Embryonic facial prominence (tissue), 1 donor: ENCODE measurements around the gene THOC6.

Experiments used
- DNase-seq: peaks from one replicate; pipeline ENCODE4 v3.0.0-alpha.2; 2016; ENCODE audit errors: extremely low spot score

THOC6 gene

GRCh38 chr16:3023669-3024478, at the start of gene THOC6, which contains the start of gene HCFC1R1:
Gene THOC6 (plus strand): TSS chr16:3024035. CDS start chr16:3024327, 292 bp downstream.
Gene HCFC1R1 (minus strand): TSS chr16:3023942. CDS start chr16:3023941, 1 bp downstream.
- peak; percentile 91 for DNase-seq

- DNase-seq: no peak
These were observed 49.3 kb upstream of the THOC6 start for GRCh38 chr16:2974319-2975056.

DNA sequence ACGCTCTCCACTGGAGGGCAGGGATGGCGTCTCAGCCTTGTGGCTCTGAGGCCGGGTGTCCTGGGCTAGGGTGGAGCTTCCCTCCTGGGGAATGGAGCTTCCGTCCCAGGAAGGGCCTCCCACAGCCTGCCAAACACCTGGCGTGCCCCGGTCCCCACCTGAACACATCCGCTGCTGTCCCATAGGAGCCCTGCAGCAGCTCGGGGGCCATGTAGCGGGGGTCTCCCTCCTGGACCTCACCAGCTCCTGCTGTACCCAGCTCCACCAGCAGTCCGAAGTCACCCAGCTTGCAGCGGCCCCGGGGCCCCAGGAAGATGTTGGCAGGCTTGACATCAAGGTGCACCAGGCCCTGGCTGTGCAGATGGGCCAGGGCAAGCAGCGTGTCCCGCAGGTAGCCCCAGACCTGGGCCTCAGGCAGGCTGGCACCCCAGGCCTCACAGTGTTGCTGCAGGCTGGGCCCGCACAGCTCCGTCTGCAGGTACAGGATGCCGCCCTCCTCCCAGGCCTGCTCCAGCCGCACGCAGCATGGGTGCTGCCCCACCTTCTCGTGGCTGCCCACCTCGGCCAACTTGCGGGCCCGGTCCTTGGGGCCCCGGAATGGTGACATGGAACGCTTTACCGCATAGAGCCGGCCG, 48.6 kb upstream of the THOC6 start:
- no peak for DNase-seq

DNA sequence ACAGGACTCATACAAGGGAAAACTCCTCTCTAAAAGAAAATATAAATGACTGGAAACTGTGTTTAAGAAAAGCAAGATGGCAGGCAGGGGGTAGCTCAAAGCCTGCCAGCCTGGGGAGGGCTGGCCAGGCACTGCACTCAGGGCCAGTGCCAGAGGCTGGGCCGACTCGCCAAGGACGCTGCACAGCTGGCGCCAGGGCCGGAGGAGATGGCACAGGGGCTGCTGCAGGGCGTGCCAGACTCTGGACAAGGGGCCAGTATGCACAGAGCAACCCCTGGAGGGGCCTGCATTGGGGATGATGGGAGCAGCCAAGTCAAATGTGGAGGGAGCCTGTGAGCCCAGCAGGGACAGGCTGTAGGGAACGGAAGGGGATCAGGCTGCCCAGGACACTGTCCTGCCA, 47.6 kb upstream of the THOC6 start:
- DNase-seq: no peak

- DNase-seq: no peak
These were observed 47.2 kb upstream of the THOC6 start for GRCh38 chr16:2976673-2977072.

DNA sequence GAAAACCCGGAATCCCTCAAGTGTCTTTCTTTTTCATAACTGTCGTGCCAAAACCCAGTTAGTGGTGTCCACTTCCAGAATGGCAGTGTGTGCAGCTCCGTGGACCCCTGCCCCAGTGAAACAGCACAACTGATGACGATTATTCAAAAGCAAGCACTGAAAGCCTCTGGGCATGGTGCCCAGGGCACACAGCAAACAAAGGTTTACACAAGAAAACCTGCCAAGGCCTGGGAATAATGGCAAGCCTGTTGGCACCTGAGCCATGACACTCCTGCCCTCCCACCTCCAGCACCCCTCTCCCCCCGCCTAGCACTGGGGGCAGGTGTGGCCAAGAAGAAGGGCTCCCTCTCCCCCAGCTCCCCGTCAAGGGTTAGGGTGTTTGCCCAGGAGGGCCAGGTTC, 46.4 kb upstream of the THOC6 start:
- no peak for DNase-seq

DNA sequence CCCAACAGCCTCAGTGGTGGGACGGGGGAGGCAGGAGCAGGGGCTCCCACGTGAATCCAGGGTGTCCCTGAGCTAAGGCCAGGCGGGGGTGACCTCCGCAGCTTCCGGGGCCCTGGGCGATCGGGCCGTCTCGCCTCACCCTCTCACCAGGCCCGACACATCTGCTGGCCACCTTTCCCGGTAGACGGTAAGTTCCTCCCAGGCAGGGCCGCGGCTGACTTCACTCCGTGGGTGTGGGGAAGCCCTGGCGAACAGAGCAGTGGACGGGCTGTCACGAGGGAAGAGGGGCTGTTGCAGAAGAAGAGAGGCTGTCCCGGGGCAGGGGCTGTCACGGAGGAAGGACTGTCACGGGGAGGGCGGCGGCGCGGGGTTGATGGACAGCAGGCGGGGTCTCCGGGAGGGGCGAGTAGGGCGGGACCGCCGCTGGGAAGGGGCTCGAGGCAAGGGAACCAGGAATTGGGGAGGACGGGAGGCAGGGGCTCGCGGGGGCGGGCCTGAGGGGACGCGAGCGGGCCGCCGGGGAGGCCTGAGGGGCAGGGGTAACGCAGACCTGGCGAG, 44.1 kb upstream of the THOC6 start:
- DNase-seq: no peak

- DNase-seq: peak; percentile 77
These were observed 43.3 kb upstream of the THOC6 start, which contains the start of gene PKMYT1 for GRCh38 chr16:2980227-2981176. Gene PKMYT1 (minus strand): TSS chr16:2980446. CDS start chr16:2979657, 789 bp downstream.

GRCh38 chr16:2981177-2981898, 42.5 kb upstream of the THOC6 start:
- no peak for DNase-seq

- no peak for DNase-seq
These were observed 42.0 kb upstream of the THOC6 start for GRCh38 chr16:2981899-2982250.

DNA sequence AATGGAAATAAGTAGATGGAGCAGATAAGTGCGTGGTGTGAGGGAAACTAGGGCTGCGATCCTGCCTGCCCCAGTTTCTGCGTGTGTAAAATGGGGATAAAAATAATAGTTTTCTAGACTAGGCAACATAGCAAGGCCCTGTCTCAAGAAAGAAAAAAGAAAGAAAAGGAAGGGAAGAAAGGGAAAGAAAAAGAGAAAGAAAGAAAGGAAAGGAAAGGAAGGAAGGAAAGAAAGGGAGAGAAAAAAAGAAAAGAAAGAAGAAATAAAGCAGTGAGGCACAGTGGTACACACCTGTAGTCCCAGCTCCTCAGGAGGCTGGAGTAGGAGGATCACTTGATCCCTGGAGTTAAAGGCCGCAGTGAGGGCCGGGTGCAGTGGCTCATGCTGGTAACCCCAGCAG, 41.4 kb upstream of the THOC6 start:
- no peak for DNase-seq

DNA sequence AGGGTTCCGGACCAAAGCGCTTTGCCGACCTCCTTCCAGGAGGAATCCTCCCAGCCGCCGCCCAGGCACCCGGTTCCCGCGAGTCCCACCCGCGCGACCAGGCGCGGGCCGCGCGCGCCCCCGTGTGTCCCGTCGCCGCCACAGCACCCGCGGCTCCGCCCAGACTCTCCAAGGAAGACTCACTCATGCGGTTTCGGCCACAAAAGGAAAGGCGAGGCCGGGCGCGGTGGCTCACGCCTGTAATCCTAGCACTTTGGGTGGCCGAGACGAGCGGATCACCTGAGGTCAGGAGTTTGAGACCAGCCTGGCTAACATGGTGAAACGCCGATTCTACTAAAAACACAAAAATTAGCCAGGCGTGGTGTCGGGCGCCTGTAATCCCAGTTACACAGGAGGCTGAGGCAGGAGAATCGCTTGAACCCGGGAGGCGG, 40.1 kb upstream of the THOC6 start:
- DNase-seq: peak; percentile 32

DNA sequence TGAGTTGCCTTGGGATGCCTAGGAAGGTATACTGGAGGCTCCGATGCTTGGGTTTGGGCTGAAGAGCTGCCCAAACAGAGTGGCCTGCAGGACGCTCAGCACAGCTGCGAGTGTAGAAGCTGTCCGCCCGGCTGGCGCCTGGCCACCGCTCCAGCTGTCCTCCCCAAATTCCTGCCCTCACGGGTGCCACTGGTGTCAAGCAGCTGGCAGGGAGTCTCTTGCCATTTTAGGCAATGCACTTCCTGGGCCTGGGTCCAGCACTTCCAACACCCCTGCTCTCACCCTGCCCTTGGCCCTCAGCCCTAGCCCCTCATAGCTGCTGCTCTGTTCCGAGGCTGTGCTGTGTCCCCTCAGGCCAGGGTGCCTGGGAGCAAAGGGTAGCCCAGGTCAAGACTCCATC, 38.4 kb upstream of the THOC6 start:
- no peak for DNase-seq

GRCh38 chr16:2985893-2986355, 37.9 kb upstream of the THOC6 start:
- DNase-seq: no peak

DNA sequence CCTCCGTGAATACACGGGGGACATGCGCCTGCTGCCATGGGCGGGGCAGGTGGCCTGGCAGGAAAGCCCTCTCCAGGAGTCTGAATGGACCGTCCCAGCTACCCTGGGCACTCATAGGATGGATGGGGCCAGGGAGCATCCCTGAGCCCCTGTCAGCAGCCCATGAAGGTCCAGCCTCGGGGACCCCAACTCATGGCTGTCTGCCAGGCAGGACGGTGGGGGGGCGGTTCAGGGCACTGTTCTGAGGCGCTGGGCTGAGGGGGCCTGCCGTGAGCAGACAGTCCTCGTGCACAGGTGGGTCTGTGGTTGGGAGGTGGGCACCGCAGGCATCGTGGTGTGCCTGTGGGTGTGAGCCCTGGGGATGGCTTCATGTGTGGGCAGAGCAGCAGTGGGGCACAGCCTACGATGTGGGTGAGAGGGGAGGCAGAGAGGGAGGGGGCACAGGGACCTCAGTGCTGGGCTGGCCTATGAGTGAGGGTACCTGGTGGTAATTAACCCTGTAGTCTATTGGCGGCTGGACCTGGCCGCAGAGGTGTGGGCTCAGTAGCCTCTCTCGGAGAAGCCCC, 37.1 kb upstream of the THOC6 start:
- no peak for DNase-seq

DNA sequence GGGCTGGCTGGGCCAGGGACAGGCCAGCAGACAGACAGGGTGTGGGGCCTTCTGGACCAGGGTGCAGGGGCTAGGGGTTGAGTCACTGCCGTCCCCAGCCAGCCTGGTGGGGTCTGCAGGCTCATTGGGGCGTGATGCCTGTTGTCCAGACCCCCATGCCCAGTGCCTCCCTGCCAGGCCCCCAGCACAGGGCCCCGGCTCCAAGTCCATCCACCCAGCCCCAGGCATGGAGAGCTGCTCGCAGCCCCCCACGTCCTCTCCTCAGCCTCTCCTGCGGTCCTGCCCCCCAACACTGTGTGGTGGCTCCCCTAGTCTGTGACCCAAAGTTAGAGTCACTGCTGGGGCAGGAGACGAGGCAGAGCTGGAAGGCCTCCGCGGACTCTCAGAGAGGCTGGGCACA, 36.5 kb upstream of the THOC6 start:
- no peak for DNase-seq

- DNase-seq: no peak
These were observed 36.0 kb upstream of the THOC6 start for GRCh38 chr16:2987833-2988232.

DNA sequence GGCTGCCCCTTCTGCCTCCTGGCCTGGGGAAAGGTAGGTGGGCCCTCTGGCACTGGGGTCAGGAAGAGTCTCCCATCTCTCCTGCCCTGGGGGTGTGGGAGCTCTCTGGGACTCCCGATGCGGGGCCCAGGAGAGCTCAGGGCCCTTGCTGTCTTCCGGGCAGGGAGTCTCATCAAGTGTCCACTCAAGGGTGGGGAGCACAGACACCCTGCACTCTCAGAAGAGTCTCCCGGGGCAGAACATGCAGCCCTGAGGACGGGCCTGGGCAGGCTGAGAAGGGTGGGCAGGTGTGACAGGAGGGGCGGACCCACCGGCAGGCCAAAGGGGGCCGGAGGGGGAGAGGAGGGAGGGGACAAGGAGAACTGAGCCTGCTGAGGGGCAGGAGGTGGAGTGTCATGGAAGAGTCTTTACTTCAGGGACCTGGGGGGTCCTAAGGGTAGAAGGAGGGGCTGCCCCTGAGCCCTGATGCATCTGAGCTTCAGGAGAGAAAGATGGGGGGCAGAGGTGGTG, 35.2 kb upstream of the THOC6 start:
- DNase-seq: no peak

DNA sequence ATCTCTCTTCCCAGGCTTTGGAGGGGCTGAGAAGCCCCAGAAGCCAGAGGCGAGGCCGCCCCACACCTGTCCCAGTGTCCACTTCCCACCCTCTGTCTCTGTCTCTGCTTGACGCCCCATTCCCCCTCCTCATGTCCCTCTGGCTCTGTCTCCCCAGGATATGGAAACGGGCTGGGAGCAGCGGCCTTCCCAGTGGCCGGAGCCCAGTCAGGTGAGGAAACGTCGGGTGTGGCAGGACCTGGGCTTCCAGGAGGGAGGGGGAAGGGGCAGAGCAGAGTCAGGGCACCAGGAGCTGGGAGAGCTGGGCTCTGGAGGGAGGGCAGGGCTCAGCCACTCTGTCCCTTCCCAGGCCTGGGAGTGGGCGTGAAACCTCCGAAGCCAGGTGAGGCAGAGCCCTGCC, 32.9 kb upstream of the THOC6 start:
- DNase-seq: no peak
